Measurements from ENCODE around the gene TBC1D12.

- TF ChIP-seq YY1 (IDR thresholded peaks at IDR 0.05; ENCODE audit: insufficient read depth, insufficient read length) (no peak), SUZ12 (IDR thresholded peaks at IDR 0.05; ENCODE audit: extremely low read depth, insufficient read depth, insufficient read length) (no peak), ZNF274 (IDR thresholded peaks at IDR 0.05; ENCODE audit: low read depth, low read length) (no peak)
Measured at GRCh38 chr10:94485094-94485493, 82.8 kb downstream of the TBC1D12 start.
